Measurements from ENCODE around the gene SPARC. TPM values are rescaled to one million over a fixed set of nuclear protein-coding genes. Genes with fewer than 3 reads are reported as not detected.

The SPARC gene
- total RNA-seq, 1 donor from 2014 or later = 1,214 TPM

- peaks cover 14% of the 10 kb centered on the region for H3K27me3 Mint-ChIP-seq (ENCODE audit: unreplicated experiment)
- TF ChIP-seq CTCF (IDR thresholded peaks at IDR 0.05; ENCODE audit: unreplicated experiment) = no peak
- H3K36me3 Mint-ChIP-seq (ENCODE audit: low read depth, unreplicated experiment) = peaks cover 37% of the 10 kb centered on the region
- peaks cover 33% of the 10 kb centered on the region for H3K4me1 Mint-ChIP-seq (ENCODE audit: unreplicated experiment)
- no peak for DNase-seq (ENCODE audit: low spot score)
- no peaks in the 10 kb centered on the region for H3K9me3 Mint-ChIP-seq (ENCODE audit: unreplicated experiment)
- H3K4me3 Mint-ChIP-seq (ENCODE audit: unreplicated experiment) = no peak overlapping the region
- peak overlapping the region; percentile 59 for H3K27ac Mint-ChIP-seq (ENCODE audit: unreplicated experiment)
Observed at GRCh38 chr5:151660616-151661495, 25.9 kb downstream of the SPARC start.

DNA sequence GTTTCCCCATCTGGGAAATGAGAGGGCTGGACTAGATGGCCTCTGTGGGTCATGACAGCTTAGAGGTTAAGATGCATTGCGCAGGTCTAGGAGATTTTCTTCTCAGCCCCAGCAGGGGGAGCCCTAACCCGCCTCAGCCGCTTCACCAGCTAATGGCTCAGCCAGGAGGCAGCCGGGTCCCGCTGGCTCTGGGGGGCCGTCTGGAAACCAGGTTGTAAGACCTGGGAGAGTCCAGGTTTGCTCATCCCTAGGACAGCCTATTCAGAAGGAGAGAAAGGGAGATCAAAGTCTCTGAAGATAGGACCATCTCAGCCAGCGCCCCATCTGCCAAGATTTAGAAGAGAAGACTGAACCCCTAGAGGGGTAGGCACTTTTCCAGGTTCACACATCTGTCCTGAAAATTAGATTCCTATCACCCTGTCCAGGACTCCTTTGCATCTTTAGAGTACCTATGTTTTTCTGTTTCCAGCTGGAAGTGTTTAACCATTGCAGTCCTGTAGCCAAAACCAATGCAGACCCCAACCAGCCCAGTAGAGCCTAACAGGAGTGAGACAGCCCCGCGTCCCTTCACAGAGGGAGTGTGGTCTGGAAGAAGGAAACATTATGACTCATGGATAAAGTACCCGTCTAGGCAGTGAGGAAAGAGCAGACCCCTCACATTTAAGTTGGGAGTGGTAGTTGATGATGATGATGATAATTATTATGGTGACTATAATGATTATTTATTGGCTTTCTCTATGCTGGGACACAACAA lies 27.5 kb downstream of the SPARC start:
- Mint-ChIP-seq H3K27ac (ENCODE audit: unreplicated experiment) (no peak overlapping the region), H3K4me3 (ENCODE audit: unreplicated experiment) (no peak overlapping the region), H3K9me3 (ENCODE audit: unreplicated experiment) (no peaks in the 10 kb centered on the region), H3K36me3 (ENCODE audit: low read depth, unreplicated experiment) (peaks cover 24% of the 10 kb centered on the region), H3K4me1 (ENCODE audit: unreplicated experiment) (peaks cover 17% of the 10 kb centered on the region), H3K27me3 (ENCODE audit: unreplicated experiment) (peaks cover 9% of the 10 kb centered on the region)
- DNase-seq (ENCODE audit: low spot score) = peak; percentile 93
- TF ChIP-seq CTCF (IDR thresholded peaks at IDR 0.05; ENCODE audit: unreplicated experiment) = peak; percentile 90

DNA sequence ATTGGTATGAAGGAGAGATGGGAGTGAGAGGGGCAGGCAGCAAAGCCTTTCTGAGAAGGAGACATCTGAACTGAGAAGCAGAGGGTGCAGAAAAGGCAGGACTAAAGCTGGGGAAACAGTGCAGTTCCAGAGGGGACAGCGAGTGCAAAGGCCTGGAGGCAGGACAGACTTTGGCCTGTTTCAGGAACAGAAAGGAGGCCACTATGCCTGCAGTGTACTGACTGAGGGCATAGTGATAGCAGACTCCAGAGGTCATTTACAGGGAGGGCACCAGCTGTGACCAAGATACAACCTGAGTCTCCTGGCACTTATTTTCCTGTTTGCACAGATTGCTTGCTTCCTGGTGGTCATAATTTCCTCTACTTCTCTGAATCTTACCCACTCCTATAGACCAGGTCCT lies 29.6 kb downstream of the SPARC start:
- peaks cover 7% of the 10 kb centered on the region for H3K4me1 Mint-ChIP-seq (ENCODE audit: unreplicated experiment)
- no peaks in the 10 kb centered on the region for H3K27me3 Mint-ChIP-seq (ENCODE audit: unreplicated experiment)
- DNase-seq (ENCODE audit: low spot score) = no peak
- no peak overlapping the region for H3K4me3 Mint-ChIP-seq (ENCODE audit: unreplicated experiment)
- no peak for TF ChIP-seq CTCF (IDR thresholded peaks at IDR 0.05; ENCODE audit: unreplicated experiment)
- H3K9me3 Mint-ChIP-seq (ENCODE audit: unreplicated experiment) = no peaks in the 10 kb centered on the region
- H3K27ac Mint-ChIP-seq (ENCODE audit: unreplicated experiment) = no peak overlapping the region
- H3K36me3 Mint-ChIP-seq (ENCODE audit: low read depth, unreplicated experiment) = peaks cover 6% of the 10 kb centered on the region

DNA sequence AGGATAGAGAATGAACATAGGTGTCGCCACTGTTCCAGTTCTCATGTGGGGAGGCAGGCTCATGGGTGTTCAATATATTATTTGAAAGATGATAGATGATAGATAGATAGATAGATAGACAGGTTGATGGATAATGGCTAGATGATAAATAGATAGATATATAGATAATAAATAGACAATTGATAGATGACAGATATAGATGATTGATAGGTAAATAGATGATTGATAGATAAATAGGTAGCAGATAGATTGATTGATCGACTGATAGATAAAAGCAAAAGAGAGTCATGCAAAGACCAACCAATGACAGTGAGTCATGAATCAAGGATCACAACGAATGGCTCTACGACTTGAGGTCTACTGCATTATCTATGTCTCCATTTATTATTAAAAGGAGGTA lies 30.4 kb downstream of the SPARC start:
- Mint-ChIP-seq H3K4me3 (ENCODE audit: unreplicated experiment) (no peak overlapping the region), H3K9me3 (ENCODE audit: unreplicated experiment) (no peaks in the 10 kb centered on the region), H3K4me1 (ENCODE audit: unreplicated experiment) (peaks cover 7% of the 10 kb centered on the region), H3K27me3 (ENCODE audit: unreplicated experiment) (no peaks in the 10 kb centered on the region), H3K27ac (ENCODE audit: unreplicated experiment) (no peak overlapping the region), H3K36me3 (ENCODE audit: low read depth, unreplicated experiment) (peaks cover 4% of the 10 kb centered on the region)
- TF ChIP-seq CTCF (IDR thresholded peaks at IDR 0.05; ENCODE audit: unreplicated experiment) = no peak
- no peak for DNase-seq (ENCODE audit: low spot score)
